Large intestine (tissue), 12 donors: ENCODE data around the gene FGF11. TPM values are rescaled to one million over a fixed set of nuclear protein-coding genes. Genes with fewer than 3 reads are reported as not detected.
A peak's percentile ranks its signal among the peaks of the same experiment; 100 is the strongest.

Source experiments
- DNase-seq, 2 donors: peaks; one replicate each; pipeline versions ENCODE4 v3.0.0 to v3.0.0-alpha.2; 2013
- H3K27ac ChIP-seq: one replicate; pipeline ENCODE4 v1.5.1; 2013; ENCODE audit warnings: low read length
- H3K27me3 ChIP-seq: 2 replicates; pipeline ENCODE4 v1.6.1; 2013; ENCODE audit warnings: low read length; ENCODE audit not compliant: control insufficient read depth, insufficient read depth
- H3K36me3 ChIP-seq: 2 replicates; pipeline ENCODE4 v1.6.1; 2013; ENCODE audit warnings: low read length; ENCODE audit not compliant: control insufficient read depth, insufficient read depth
- H3K4me1 ChIP-seq: one replicate; pipeline ENCODE4 v1.6.1; 2013; ENCODE audit warnings: low read length; ENCODE audit not compliant: control insufficient read depth, insufficient read depth
- H3K4me3 ChIP-seq: one replicate; pipeline ENCODE4 v1.5.1; 2013; ENCODE audit warnings: low read length
- H3K9me3 ChIP-seq: one replicate; pipeline ENCODE4 v1.6.1; 2013; ENCODE audit warnings: mild to moderate bottlenecking, low read depth, low read length, moderate library complexity; ENCODE audit not compliant: control insufficient read depth
- WGBS: methylation state at CpG from one replicate; pipeline ENCODE4 v1.1.5; 2013; ENCODE audit warnings: low lambda C conversion rate; ENCODE audit not compliant: insufficient coverage; 5-methylcytosine and 5-hydroxymethylcytosine counted together
- long read RNA-seq, 11 donors: transcript quantifications; one replicate each; lab custom pipeline, GENCODE V29; 2026
- polyA plus RNA-seq: library from polyadenylated mRNA; unstranded; fragments of 120-200 nt; gene quantifications from one replicate; pipeline ENCODE4 v1.2.1, GENCODE V29; 2013

The FGF11 gene
- 1.3 TPM for polyA plus RNA-seq
- long read RNA-seq, donor 1, result 0 reads
- long read RNA-seq, donor 2, result 0 reads
- long read RNA-seq, donor 3, result 0 reads
- long read RNA-seq, donor 4, result 0 reads
- long read RNA-seq, donor 5, partial matches to known transcripts, result 0 of 1 reads
- long read RNA-seq, donor 5, other reads (novel, unspliced or antisense), result 0 of 1 reads
- long read RNA-seq, donor 6, result 0 reads
- long read RNA-seq, donor 7, result 0 reads
- long read RNA-seq, donor 8, result 0 reads
- long read RNA-seq, donor 9, result 0 reads
- long read RNA-seq, donor 10, result 0 reads
- long read RNA-seq, donor 11, result 0 reads

DNA sequence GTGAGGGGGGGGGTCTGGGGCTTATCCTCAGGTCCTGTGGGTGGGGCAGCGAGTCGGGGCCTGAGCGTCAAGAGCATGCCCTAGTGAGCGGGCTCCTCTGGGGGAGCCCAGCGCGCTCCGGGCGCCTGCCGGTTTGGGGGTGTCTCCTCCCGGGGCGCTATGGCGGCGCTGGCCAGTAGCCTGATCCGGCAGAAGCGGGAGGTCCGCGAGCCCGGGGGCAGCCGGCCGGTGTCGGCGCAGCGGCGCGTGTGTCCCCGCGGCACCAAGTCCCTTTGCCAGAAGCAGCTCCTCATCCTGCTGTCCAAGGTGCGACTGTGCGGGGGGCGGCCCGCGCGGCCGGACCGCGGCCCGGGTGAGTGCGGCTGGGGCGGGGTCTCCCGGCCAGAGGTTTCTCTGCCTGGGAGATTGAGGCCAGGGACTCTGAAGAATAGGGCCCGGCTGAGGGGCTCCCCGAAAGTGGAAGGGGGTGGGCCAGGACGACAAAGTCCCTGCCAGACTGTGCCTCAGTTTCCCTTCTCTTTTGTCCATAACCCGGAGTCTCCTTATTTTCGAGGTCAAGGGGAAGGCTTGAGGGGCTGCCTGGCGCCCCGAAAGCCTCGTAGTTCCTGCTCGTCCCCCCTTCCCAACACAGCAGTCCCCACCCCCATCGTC, at the start of gene FGF11:
Gene FGF11 (plus strand): TSS at position 51 of the 651 bp plus-strand sequence. CDS start 109 bp downstream, at position 160.
- Histone ChIP-seq H3K4me3 (peak within 1 kb of the TSS; percentile 36), H3K27ac (no peak within 1 kb of the TSS), H3K36me3 (no peaks in the 10 kb centered on the region), H3K9me3 (no peaks in the 10 kb centered on the region), H3K4me1 (peaks cover 29% of the 10 kb centered on the region), H3K27me3 (peaks cover 71% of the 10 kb centered on the region)
- no CpG with 5 or more reads among the region's 50 CpGs for WGBS
- DNase-seq, result peak in 1 of 2 donors; percentile 30

DNA sequence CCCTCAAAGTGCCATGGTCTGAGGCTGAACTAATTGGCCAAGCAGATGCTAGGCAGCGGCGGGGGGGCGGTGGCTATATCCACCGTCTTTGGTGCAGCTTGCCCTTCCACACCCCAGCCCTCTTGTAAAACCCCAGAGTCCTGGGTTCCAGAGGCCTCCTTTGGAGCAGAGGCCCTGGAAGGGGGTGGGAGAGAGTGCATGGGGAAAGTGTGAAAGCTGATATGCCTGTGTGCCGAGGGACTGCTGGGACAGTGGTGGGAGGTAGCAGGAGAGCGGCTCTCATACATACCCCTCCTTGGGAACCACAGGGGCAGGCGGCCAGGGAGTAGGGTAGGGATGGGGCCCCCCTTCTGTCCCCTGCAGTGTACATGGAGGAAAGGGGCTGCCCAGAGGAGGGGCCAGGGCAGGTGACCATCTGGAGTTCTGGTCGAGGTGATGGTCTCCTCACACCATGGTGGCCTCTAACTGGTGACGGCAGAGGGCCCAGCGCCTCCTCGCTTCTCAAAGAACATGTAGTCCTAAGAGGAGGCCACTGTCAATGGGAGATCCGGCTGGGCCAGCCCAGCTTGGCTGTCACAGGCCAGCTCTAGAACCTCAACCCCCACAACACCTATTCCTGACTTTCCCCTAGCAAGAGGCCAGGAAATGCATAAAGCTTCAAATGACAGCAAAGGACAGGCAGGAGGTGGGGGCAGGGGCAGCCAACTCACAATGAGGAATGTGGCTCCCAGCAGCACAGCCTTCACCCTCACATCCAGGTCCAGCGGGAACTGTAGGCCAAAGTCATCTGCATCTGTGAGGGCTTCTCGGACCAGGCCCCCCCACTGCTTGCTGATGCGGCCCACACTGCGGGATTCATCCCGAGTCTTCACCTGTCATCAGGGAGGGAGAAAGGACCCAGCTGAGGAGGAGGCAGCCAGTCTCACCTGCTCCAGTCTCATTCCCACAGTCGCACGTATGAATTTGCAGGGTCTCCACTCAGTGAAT, 49.1 kb upstream of the FGF11 start:
- H3K4me3 ChIP-seq, result no peak overlapping the region
- no peak overlapping the region for H3K27ac ChIP-seq
- peaks cover 47% of the 10 kb centered on the region for H3K36me3 ChIP-seq
- H3K4me1 ChIP-seq, result peaks cover 16% of the 10 kb centered on the region
- H3K9me3 ChIP-seq, result no peaks in the 10 kb centered on the region
- peaks cover 7% of the 10 kb centered on the region for H3K27me3 ChIP-seq
- no peak for DNase-seq
- no CpG with 5 or more reads among the region's 19 CpGs for WGBS

DNA sequence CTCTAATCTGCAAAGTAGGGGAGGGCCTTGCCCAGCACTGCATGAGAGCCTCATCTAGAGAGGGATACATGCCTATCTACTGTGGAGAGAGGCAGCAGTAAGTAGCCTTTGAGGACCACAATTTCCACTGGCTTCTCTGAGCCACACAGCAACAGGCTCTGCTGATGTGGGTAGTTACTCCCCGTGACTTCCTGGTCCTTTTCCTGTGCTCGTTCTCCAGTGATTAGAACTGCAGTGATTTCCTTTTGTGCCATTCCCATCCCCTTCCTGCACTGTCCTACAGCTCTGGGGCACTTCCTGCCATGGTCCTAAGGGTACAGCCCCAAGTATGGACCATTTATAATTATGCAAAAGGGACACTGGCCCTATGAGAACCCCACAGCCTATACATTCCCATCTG, 48.0 kb upstream of the FGF11 start:
- no peak for DNase-seq
- WGBS, result no CpG with 5 or more reads among the region's 2 CpGs
- Histone ChIP-seq H3K4me1 (peaks cover 16% of the 10 kb centered on the region), H3K27me3 (peaks cover 7% of the 10 kb centered on the region), H3K27ac (no peak overlapping the region), H3K9me3 (no peaks in the 10 kb centered on the region), H3K4me3 (no peak overlapping the region), H3K36me3 (peaks cover 44% of the 10 kb centered on the region)

DNA sequence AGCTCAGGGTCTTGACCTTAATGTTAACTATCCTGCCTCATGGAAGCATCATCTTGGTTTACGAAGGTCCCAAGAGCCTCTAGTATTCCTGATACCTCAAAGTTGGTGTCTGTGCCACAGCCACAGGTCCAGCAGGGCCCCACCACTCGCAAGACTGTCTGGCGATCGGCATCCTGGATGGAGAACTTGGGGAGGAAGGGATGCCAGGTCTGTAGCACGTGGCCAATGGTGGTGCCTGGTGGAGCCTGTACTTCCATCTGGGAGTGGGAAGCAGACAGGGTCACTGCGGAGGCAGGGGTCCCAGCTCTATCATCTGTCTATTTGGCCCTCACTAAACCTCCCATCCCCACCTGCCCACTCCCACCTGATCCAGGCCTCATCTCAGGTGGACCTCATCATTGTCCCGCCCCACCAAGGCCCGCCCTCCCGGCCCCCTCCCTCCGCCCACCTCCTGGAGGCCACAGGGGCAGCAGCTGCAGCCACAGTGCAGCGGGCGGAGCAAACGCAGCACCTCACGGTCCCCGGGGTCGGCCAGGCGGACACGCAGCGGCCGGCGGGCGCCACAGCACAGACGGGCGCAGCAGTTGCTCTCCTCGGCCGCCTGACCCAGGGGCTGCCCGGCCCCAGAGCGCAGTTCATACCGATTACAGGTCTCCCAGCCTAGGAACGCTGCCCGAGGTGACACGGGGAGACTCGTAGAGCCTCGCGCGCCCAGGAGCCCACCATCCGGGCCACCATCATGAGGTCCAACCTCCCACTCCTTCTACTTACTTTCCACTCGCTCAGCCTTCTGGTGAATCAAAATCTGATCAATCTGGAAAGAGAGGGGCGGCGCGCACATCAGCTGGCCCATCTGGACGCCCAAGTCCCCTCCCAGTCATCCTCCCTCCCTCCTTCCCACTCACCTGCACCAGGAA, 46.4 kb upstream of the FGF11 start:
- Histone ChIP-seq H3K36me3 (peaks cover 33% of the 10 kb centered on the region), H3K9me3 (no peaks in the 10 kb centered on the region), H3K4me1 (peaks cover 16% of the 10 kb centered on the region), H3K4me3 (peak overlapping the region; percentile 99), H3K27me3 (peaks cover 7% of the 10 kb centered on the region), H3K27ac (no peak overlapping the region)
- peak in 1 of 2 donors; percentile 25 for DNase-seq
- WGBS, result no CpG with 5 or more reads among the region's 42 CpGs

DNA sequence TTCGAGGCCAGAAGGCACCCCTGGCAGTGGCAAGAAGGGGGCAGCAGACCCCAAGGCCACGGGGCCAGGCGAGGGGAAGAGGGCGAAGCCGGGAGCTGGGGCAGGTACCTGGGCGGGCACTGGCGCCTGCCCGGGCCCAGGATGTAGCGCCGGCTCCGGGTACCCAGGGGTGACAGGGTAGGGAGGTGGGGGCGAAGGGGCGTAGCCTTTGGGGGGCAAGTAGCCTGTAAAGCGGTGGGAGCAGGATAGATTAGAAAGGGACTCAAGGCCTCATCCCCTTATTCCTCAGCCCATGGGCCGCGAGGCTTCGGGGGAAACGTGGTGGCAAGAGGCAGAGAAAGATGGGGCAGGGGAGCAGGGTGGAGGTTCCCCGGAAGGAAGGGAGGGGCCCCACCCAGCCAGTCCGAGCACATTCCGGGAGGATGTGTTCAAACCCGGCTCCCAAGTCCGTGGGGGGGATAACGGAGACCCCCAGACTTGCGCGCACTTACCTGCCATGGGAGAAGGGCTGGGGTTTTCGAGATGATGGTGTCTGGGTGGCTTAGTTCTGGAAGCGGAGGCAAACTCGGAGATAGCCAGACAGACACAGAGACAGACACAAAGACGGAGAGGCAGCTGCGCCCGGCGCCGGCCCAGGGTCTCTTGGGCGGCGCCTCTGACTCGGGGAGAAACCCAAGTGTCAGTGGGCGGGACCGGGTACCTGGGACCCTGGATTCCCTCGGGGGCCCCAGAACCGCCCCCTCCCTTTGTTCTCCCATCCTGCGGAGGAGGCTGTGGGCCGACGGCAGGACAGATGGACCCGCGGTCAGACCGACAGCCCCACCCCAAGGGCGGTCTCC, 45.5 kb upstream of the FGF11 start:
- peaks cover 24% of the 10 kb centered on the region for H3K36me3 ChIP-seq
- no peak for DNase-seq
- no peaks in the 10 kb centered on the region for H3K9me3 ChIP-seq
- H3K4me1 ChIP-seq, result peaks cover 16% of the 10 kb centered on the region
- H3K4me3 ChIP-seq, result peak overlapping the region; percentile 99
- peaks cover 7% of the 10 kb centered on the region for H3K27me3 ChIP-seq
- peak overlapping the region; percentile 74 for H3K27ac ChIP-seq
- no CpG with 5 or more reads among the region's 48 CpGs for WGBS

DNA sequence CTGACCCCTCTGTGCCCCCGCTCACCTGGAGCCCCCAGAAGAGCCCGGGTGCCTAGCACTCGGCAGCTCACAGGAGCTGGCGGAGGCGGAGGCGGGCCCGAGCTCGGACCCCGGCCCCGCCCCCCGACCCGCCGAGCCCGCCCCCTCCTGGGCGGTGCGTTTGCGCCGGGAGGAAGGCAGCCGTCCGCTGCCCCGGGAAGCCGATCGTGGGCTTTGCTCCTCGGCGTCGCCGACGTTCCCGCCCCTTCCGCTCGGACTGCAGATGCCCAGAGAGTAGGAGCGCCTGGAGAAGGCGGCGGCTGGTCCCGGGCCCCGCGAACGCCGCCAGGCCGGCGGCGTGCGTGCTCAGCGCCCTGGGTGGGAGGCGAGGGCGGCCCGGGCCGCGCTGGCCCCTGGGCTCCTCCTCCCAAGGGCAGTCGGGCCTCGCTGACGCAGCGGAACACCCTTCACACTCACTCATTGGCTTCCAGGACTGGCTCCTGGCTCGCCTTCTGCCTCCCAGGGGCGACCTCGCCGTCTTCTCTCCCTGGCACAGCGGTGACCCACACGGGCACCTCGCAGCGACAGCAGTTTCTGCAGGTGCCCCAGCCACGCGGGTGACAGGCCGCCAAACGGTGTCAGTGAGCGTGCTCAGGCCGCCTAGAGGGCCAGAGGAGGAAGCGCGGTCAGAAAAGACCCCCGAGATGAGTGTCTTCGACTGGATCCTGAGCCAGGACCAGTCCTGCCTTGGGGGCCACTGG, 44.7 kb upstream of the FGF11 start, which contains the start of gene PLSCR3:
Gene PLSCR3 (minus strand): TSS at position 74 of the 740 bp plus-strand sequence. CDS start 415 bp downstream, outside the sequence.
- H3K36me3 ChIP-seq, result peaks cover 16% of the 10 kb centered on the region
- H3K27me3 ChIP-seq, result peaks cover 7% of the 10 kb centered on the region
- no peaks in the 10 kb centered on the region for H3K9me3 ChIP-seq
- peak within 1 kb of the TSS; percentile 99 for H3K4me3 ChIP-seq
- H3K4me1 ChIP-seq, result peaks cover 16% of the 10 kb centered on the region
- peak within 1 kb of the TSS; percentile 74 for H3K27ac ChIP-seq
- no CpG with 5 or more reads among the region's 71 CpGs for WGBS
- peak; percentile 78 to 89 for DNase-seq

DNA sequence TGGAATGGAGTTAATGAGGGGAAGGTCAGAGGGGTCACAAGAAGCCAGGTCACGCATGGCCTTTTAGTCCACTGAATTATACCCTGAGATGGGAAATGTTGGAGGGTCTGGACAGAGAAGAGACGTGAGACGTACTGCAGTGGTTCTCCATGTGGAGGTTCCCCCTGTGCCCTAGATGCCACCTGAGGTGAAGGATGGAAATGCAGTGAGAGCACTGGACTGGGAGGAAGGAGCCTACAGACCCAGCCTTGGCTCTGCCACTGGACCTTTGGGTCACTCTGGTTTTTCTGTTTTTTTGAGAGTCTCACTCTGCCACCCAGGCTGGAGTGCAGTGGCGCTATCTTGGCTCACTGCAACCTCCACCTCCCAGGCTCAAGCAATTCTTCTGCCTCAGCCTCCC, 43.2 kb upstream of the FGF11 start:
- 100% methylated on average over 1 of the region's 4 CpGs for WGBS
- no peak overlapping the region for H3K27ac ChIP-seq
- peaks cover 7% of the 10 kb centered on the region for H3K27me3 ChIP-seq
- DNase-seq, result no peak
- H3K36me3 ChIP-seq, result peaks cover 5% of the 10 kb centered on the region
- no peak overlapping the region for H3K4me3 ChIP-seq
- no peaks in the 10 kb centered on the region for H3K9me3 ChIP-seq
- H3K4me1 ChIP-seq, result peaks cover 16% of the 10 kb centered on the region

DNA sequence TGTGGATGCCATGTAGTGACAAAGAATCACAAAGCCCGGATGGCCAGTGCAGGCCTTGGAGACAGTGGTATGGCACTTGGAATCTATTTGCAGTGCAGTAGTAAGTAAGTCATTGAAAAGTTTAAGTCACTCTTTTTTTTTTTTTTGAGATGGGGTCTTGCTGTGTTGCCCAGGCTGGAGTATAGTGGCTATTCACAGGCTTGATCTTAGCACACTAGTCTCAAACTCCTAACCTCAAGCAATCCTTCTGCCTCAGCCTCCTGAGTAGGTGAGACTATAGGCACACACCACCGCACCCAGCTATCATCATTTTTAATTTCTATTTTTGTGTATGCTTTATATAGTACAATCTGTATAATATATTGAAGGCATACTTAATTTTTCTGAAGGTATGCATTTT, 40.7 kb upstream of the FGF11 start:
- H3K4me3 ChIP-seq, result no peak overlapping the region
- H3K4me1 ChIP-seq, result peaks cover 17% of the 10 kb centered on the region
- WGBS, result no CpG with 5 or more reads among the region's 2 CpGs

More for the DNA sequence above, 40.7 kb upstream of the FGF11 start:
- DNase-seq, result no peak
- no peak overlapping the region for H3K27ac ChIP-seq
- H3K36me3 ChIP-seq, result no peaks in the 10 kb centered on the region
- no peaks in the 10 kb centered on the region for H3K9me3 ChIP-seq
- H3K27me3 ChIP-seq, result peaks cover 2% of the 10 kb centered on the region
